CD4-positive, alpha-beta memory T cell (primary cell): Measurements from ENCODE around the gene ADCY4. TPM values are rescaled to one million over a fixed set of nuclear protein-coding genes. Genes with fewer than 3 reads are reported as not detected.

Experiments used
- CTCF ChIA-PET: fragments of 350-600 bp; sonication (Branson Sonifier 250); formaldehyde crosslinking; loops from one replicate; lab custom pipeline; 2021; ENCODE audit warnings: inconsistent platforms; ENCODE audit not compliant: partially characterized antibody; lab: Charles Lee
- POLR2A ChIA-PET: fragments of 350-600 bp; sonication (Branson Sonifier 250); formaldehyde crosslinking; loops from one replicate; lab custom pipeline; 2021; ENCODE audit not compliant: partially characterized antibody; lab: Charles Lee
- DNase-seq, 5 donors: peaks; one replicate each; pipeline versions ENCODE4 v3.0.0 to v3.0.0-alpha.2; 2020 to 2022; ENCODE audit warnings: mixed read lengths in 1 of 5
- H3K27ac ChIP-seq: one replicate; pipeline ENCODE4 v1.7.0; 2013; ENCODE audit warnings: low read depth, low read length
- H3K27me3 ChIP-seq: 2 replicates; pipeline ENCODE4 v1.7.0; 2013; ENCODE audit warnings: mild to moderate bottlenecking, low read length, moderate library complexity; ENCODE audit not compliant: insufficient read depth
- H3K36me3 ChIP-seq: 2 replicates; pipeline ENCODE4 v1.7.0; 2013; ENCODE audit warnings: mild to moderate bottlenecking, low read length, moderate library complexity; ENCODE audit not compliant: insufficient read depth
- H3K4me1 ChIP-seq: 2 replicates; pipeline ENCODE4 v1.7.0; 2013; ENCODE audit warnings: mild to moderate bottlenecking, low read length, moderate library complexity; ENCODE audit not compliant: insufficient read depth
- H3K4me3 ChIP-seq, 2 donors: one replicate each; pipeline ENCODE4 v1.7.0; 2013; ENCODE audit warnings: low read length in 2 of 2, mild to moderate bottlenecking in 1 of 2
- H3K9me3 ChIP-seq, 2 donors: one replicate each; pipeline ENCODE4 v1.7.0; 2013; ENCODE audit warnings: low read length in 2 of 2, control low read depth in 1 of 2; ENCODE audit not compliant: control insufficient read depth in 1 of 2
- H3K27ac Mint-ChIP-seq, 7 donors: one replicate each; pipeline ENCODE4 v1.8.0; 2020 to 2021; ENCODE audit warnings: mixed read lengths in 7 of 7, mild to moderate bottlenecking in 6 of 7, inconsistent platforms in 3 of 7, moderate library complexity in 3 of 7
- H3K27me3 Mint-ChIP-seq, 2 donors: one replicate each; pipeline ENCODE4 v1.8.0; 2020 to 2021; ENCODE audit warnings: mixed read lengths in 2 of 2
- H3K36me3 Mint-ChIP-seq, 2 donors: one replicate each; pipeline ENCODE4 v1.8.0; 2020 to 2021; ENCODE audit warnings: mixed read lengths in 2 of 2, inconsistent platforms in 1 of 2, mild to moderate bottlenecking in 1 of 2
- H3K4me1 Mint-ChIP-seq, 4 donors: one replicate each; pipeline ENCODE4 v1.8.0; 2020 to 2021; ENCODE audit warnings: mixed read lengths in 4 of 4, mild to moderate bottlenecking in 1 of 4
- H3K4me3 Mint-ChIP-seq, 8 donors: one replicate each; pipeline ENCODE4 v1.8.0; 2020 to 2021; ENCODE audit warnings: mixed read lengths in 8 of 8, mild to moderate bottlenecking in 7 of 8, moderate library complexity in 6 of 8, inconsistent platforms in 3 of 8
- H3K9me3 Mint-ChIP-seq, 8 donors: one replicate each; pipeline ENCODE4 v1.8.0; 2020 to 2021; ENCODE audit warnings: mixed read lengths in 8 of 8, mild to moderate bottlenecking in 5 of 8, inconsistent platforms in 3 of 8, moderate library complexity in 1 of 8
- intact Hi-C: fragments of 100-400 bp; cut with micrococcal nuclease; formaldehyde crosslinking; loops from one replicate; pipeline ENCODE4 v1.15.1; 2023
- polyA plus RNA-seq, 2 donors: library from polyadenylated mRNA; unstranded; fragments of 300-500 nt; fragmentation: Illumina TruSeq; gene quantifications; one replicate each; pipeline ENCODE4 v1.2.3, GENCODE V29; 2021
- total RNA-seq, 2 experiments: library from RNA; stranded (reverse); gene quantifications; one replicate each; pipeline ENCODE4 v1.2.3, GENCODE V29; 2021

ADCY4 gene
- total and polyA plus RNA-seq, 4 experiments from 2014 or later: 0.48 to 8.1 (median 3.9) TPM

GRCh38 chr14:24338843-24339242, 4.0 kb upstream of the ADCY4 start:
- peak overlapping the region; percentile 85 to 86 for H3K4me3 ChIP-seq
- peaks cover 9% of the 10 kb centered on the region for H3K27me3 ChIP-seq
- POLR2A ChIA-PET: interaction anchor here (0.8 to 12.5 kb wide), 11 partner anchors 8 to 150 kb away, joined by 3 to 361 read pairs (median 6); partner anchors contain the start of genes CBLN3, CHMP4A, CIDEB and IPO4
- Mint-ChIP-seq H3K36me3 (peaks cover 32% of the 10 kb centered on the region in 2 donors), H3K27ac (peak overlapping the region in 4 of 7 donors; percentile 16 to 80 (median 60)), H3K4me1 (peaks cover 20 to 56% (median 35%) of the 10 kb centered on the region in 4 donors), H3K27me3 (peaks cover 7 to 13% of the 10 kb centered on the region in 2 donors), H3K4me3 (peak overlapping the region; percentile 93 to 98 (median 96)), H3K9me3 (no peaks in the 10 kb centered on the region)
- peaks cover 38% of the 10 kb centered on the region for H3K4me1 ChIP-seq
- DNase-seq: no peak
- H3K27ac ChIP-seq: no peak overlapping the region
- H3K36me3 ChIP-seq: peaks cover 18% of the 10 kb centered on the region
- intact Hi-C loops: no loop called here
- H3K9me3 ChIP-seq: no peaks in the 10 kb centered on the region
- CTCF ChIA-PET: interaction anchor here (0.9 to 23.0 kb wide), 4 partner anchors 9 to 93 kb away, joined by 4 to 791 read pairs (median 118); partner anchors contain the start of genes CBLN3, CIDEB, KHNYN and LTB4R

GRCh38 chr14:24337824-24338175, 2.9 kb upstream of the ADCY4 start:
- H3K36me3 ChIP-seq: peaks cover 18% of the 10 kb centered on the region
- H3K36me3 Mint-ChIP-seq: peaks cover 32% of the 10 kb centered on the region in 2 donors
- no peaks in the 10 kb centered on the region for H3K9me3 ChIP-seq
- no peak overlapping the region for H3K27ac ChIP-seq
- intact Hi-C loops: no loop called here
- ChIA-PET POLR2A (interaction anchor here (1.6 to 12.5 kb wide), 4 partner anchors 30 to 101 kb away, joined by 8 to 361 read pairs (median 92); partner anchors contain the start of genes CBLN3, CIDEB, KHNYN and SDR39U1), CTCF (interaction anchor here (0.9 to 23.0 kb wide), 5 partner anchors 10 to 94 kb away, joined by 4 to 791 read pairs (median 4); partner anchors contain the start of genes CBLN3, CIDEB, KHNYN and LTB4R)
- H3K4me1 ChIP-seq: peaks cover 49% of the 10 kb centered on the region
- peak overlapping the region in 4 of 7 donors; percentile 16 to 72 (median 31) for H3K27ac Mint-ChIP-seq
- H3K27me3 Mint-ChIP-seq: peaks cover 5 to 12% of the 10 kb centered on the region in 2 donors
- H3K4me1 Mint-ChIP-seq: peaks cover 24 to 65% (median 42%) of the 10 kb centered on the region in 4 donors
- H3K9me3 Mint-ChIP-seq: peaks cover 0 to 5% (median 0%) of the 10 kb centered on the region in 8 donors
- H3K27me3 ChIP-seq: peaks cover 11% of the 10 kb centered on the region
- no peak overlapping the region for H3K4me3 ChIP-seq
- peak overlapping the region; percentile 50 to 98 (median 96) for H3K4me3 Mint-ChIP-seq
- no peak for DNase-seq

- H3K9me3 Mint-ChIP-seq: peaks cover 0 to 5% (median 0%) of the 10 kb centered on the region in 8 donors
- CTCF ChIA-PET: interaction anchor here (1.0 to 23.0 kb wide), 5 partner anchors 10 to 95 kb away, joined by 4 to 791 read pairs (median 4); partner anchors contain the start of genes CBLN3, CIDEB, KHNYN and LTB4R
- H3K27me3 Mint-ChIP-seq: peaks cover 4 to 11% of the 10 kb centered on the region in 2 donors
- no peak for DNase-seq
- no peak overlapping the region for H3K4me3 ChIP-seq
- H3K9me3 ChIP-seq: no peaks in the 10 kb centered on the region
- intact Hi-C loops: no loop called here
- no peak overlapping the region for H3K27ac ChIP-seq
- peaks cover 18% of the 10 kb centered on the region for H3K36me3 ChIP-seq
- peak overlapping the region in 2 of 7 donors; percentile 29 to 70 for H3K27ac Mint-ChIP-seq
- POLR2A ChIA-PET: interaction anchor here (1.6 to 12.5 kb wide), 4 partner anchors 29 to 102 kb away, joined by 8 to 361 read pairs (median 92); partner anchors contain the start of genes CBLN3, CIDEB, KHNYN and SDR39U1
- H3K4me3 Mint-ChIP-seq: peak overlapping the region in 3 of 8 donors; percentile 50 to 97 (median 95)
- peaks cover 11% of the 10 kb centered on the region for H3K27me3 ChIP-seq
- peaks cover 32% of the 10 kb centered on the region in 2 donors for H3K36me3 Mint-ChIP-seq
- peaks cover 28 to 70% (median 47%) of the 10 kb centered on the region in 4 donors for H3K4me1 Mint-ChIP-seq
- H3K4me1 ChIP-seq: peaks cover 54% of the 10 kb centered on the region
Measured at GRCh38 chr14:24337144-24337823, 2.4 kb upstream of the ADCY4 start.

- no peak overlapping the region for H3K27ac ChIP-seq
- peak overlapping the region in 2 of 7 donors; percentile 62 to 71 for H3K27ac Mint-ChIP-seq
- peak overlapping the region in 5 of 8 donors; percentile 55 to 77 (median 63) for H3K4me3 Mint-ChIP-seq
- H3K27me3 Mint-ChIP-seq: peaks cover 6 to 13% of the 10 kb centered on the region in 2 donors
- peaks cover 11% of the 10 kb centered on the region for H3K27me3 ChIP-seq
- no peaks in the 10 kb centered on the region for H3K9me3 ChIP-seq
- H3K36me3 ChIP-seq: peaks cover 18% of the 10 kb centered on the region
- ChIA-PET POLR2A (interaction anchor here (0.9 to 12.5 kb wide), 4 partner anchors 25 to 103 kb away, joined by 3 to 361 read pairs (median 93); partner anchors contain the start of genes CBLN3, CIDEB, KHNYN and LTB4R2), CTCF (interaction anchor here (1.5 to 23.0 kb wide), 4 partner anchors 12 to 96 kb away, joined by 4 to 791 read pairs (median 120); partner anchors contain the start of genes CBLN3, CIDEB, KHNYN and LTB4R)
- no peak overlapping the region for H3K4me3 ChIP-seq
- intact Hi-C loops: no loop called here
- no peak for DNase-seq
- peaks cover 37 to 86% (median 59%) of the 10 kb centered on the region in 4 donors for H3K4me1 Mint-ChIP-seq
- peaks cover 0 to 5% (median 0%) of the 10 kb centered on the region in 8 donors for H3K9me3 Mint-ChIP-seq
- H3K4me1 ChIP-seq: peaks cover 67% of the 10 kb centered on the region
- H3K36me3 Mint-ChIP-seq: peaks cover 32% of the 10 kb centered on the region in 2 donors
Measured at GRCh38 chr14:24335461-24336171, 745 bp upstream of the ADCY4 start.

- Mint-ChIP-seq H3K27ac (peak overlapping the region; percentile 65 to 98 (median 86)), H3K27me3 (peaks cover 6 to 13% of the 10 kb centered on the region in 2 donors), H3K9me3 (peaks cover 0 to 5% (median 0%) of the 10 kb centered on the region in 8 donors), H3K4me3 (peak overlapping the region; percentile 76 to 93 (median 87)), H3K36me3 (peaks cover 16 to 20% of the 10 kb centered on the region in 2 donors), H3K4me1 (peaks cover 40 to 91% (median 59%) of the 10 kb centered on the region in 4 donors)
- peak; percentile 89 to 92 (median 90) for DNase-seq
- CTCF ChIA-PET: interaction anchor here (0.7 to 23.0 kb wide), 40 partner anchors 9 to 274 kb away, joined by 3 to 791 read pairs (median 8); partner anchors contain the start of genes CBLN3, CHMP4A, CIDEB and KHNYN
- Histone ChIP-seq H3K36me3 (peaks cover 8% of the 10 kb centered on the region), H3K27me3 (peaks cover 11% of the 10 kb centered on the region), H3K4me3 (peak overlapping the region; percentile 24 to 51), H3K9me3 (no peaks in the 10 kb centered on the region), H3K4me1 (peaks cover 64% of the 10 kb centered on the region), H3K27ac (no peak overlapping the region)
- POLR2A ChIA-PET: interaction anchor here (0.6 to 12.5 kb wide), 20 partner anchors 9 to 196 kb away, joined by 3 to 361 read pairs (median 5); partner anchors contain the start of genes CBLN3, CIDEB, DHRS1 and IPO4
- intact Hi-C loops: loop anchor here (1.0 kb wide), 6 partner anchors 21 to 274 kb away; partner anchors contain the start of genes DHRS1, LTB4R, MDP1 and NOP9
Measured at GRCh38 chr14:24332268-24332993, 2.4 kb downstream of the ADCY4 start.
